ENCODE results near the gene SAMD7.

GRCh38 chr3:169867584-169868210, 43.7 kb upstream of the SAMD7 start:
- no peak for TF ChIP-seq CTCF (conservative IDR thresholded peaks at IDR 0.05 in 1 of 2, IDR thresholded peaks at IDR 0.05 in 1 of 2; ENCODE audit: extremely low read depth in 1 of 2, insufficient read depth in 1 of 2, low read depth in 1 of 2, low read length in 2 of 2)
- TF ChIP-seq EZH2 (IDR thresholded peaks at IDR 0.05; ENCODE audit: borderline replicate concordance, low read length) = no peak
